GM12892 (cell line): ENCODE results near the gene PPFIA4.

Source experiments
- POLR2A ChIP-seq: IDR thresholded peaks from 2 replicates; pipeline ENCODE4 v1.6.1; 2011; ENCODE audit warnings: low read depth, low read length, control low read depth
- POLR2AphosphoS5 ChIP-seq: IDR thresholded peaks from 2 replicates; pipeline ENCODE4 v1.6.1; 2011; ENCODE audit warnings: low read depth, low read length, control low read depth

- TF ChIP-seq POLR2A = no peak
- no peak for TF ChIP-seq POLR2AphosphoS5
Observed at GRCh38 chr1:203085528-203086406, 59.5 kb downstream of the PPFIA4 start, which contains the start of gene MYOG.
